Keratinocyte (primary cell): ENCODE measurements around the gene IRF9. TPM values are rescaled to one million over a fixed set of nuclear protein-coding genes. Genes with fewer than 3 reads are reported as not detected.
A peak's percentile ranks its signal among the peaks of the same experiment; 100 is the strongest.

ENCODE experiments used
- DNase-seq: peaks from one replicate; pipeline ENCODE4 v3.0.0-alpha.2; 2011; ENCODE audit warnings: low read depth, missing footprints, low spot score
- FAIRE-seq: peaks from 2 replicates; lab custom pipeline; 2011; peaks lifted over from hg19 to GRCh38; lab: Jason Lieb, UNC
- H2AFZ ChIP-seq: 2 replicates; pipeline ENCODE4 v1.6.0; 2012; ENCODE audit warnings: low read length, control low read depth, inconsistent platforms; ENCODE audit not compliant: control insufficient read depth
- H3K27ac ChIP-seq: 2 replicates; pipeline ENCODE4 v1.5.1; 2011; ENCODE audit warnings: low read length; ENCODE audit not compliant: control insufficient read depth, insufficient read depth
- H3K27me3 ChIP-seq: 3 replicates; pipeline ENCODE4 v1.6.0; 2011; ENCODE audit warnings: low read length; ENCODE audit not compliant: control insufficient read depth, insufficient read depth; ENCODE audit errors: extremely low read depth
- H3K36me3 ChIP-seq, 2 experiments: 2 replicates in 1 of 2; 3 replicates in 1 of 2; pipeline ENCODE4 v1.5.1; 2011; ENCODE audit warnings: low read length in 2 of 2, mild to moderate bottlenecking in 1 of 2; ENCODE audit not compliant: control insufficient read depth in 2 of 2, insufficient read depth in 2 of 2; ENCODE audit errors: extremely low read depth in 1 of 2
- H3K4me1 ChIP-seq: 3 replicates; pipeline ENCODE4 v1.5.1; 2011; ENCODE audit warnings: low read length; ENCODE audit not compliant: control insufficient read depth, insufficient read depth; ENCODE audit errors: extremely low read depth
- H3K4me2 ChIP-seq: 3 replicates; pipeline ENCODE4 v1.6.0; 2011; ENCODE audit warnings: low read depth, low read length; ENCODE audit not compliant: control insufficient read depth, insufficient read depth; ENCODE audit errors: extremely low read depth
- H3K4me3 ChIP-seq, 3 experiments: fragments of 200-600 bp in 1 of 3; sonication (generic) in 1 of 3; 2 replicates in 2 of 3; 3 replicates in 1 of 3; pipeline ENCODE4 v1.5.1; 2011 to 2016; ENCODE audit warnings: low read length in 3 of 3, mild to moderate bottlenecking in 3 of 3, control low read depth in 2 of 3, inconsistent platforms in 1 of 3, low read depth in 1 of 3, mixed read lengths in 1 of 3, mixed run types in 1 of 3, moderate library complexity in 1 of 3; ENCODE audit not compliant: control insufficient read depth in 2 of 3, insufficient read depth in 2 of 3; ENCODE audit errors: extremely low read depth in 1 of 3
- H3K79me2 ChIP-seq: 2 replicates; pipeline ENCODE4 v1.6.0; 2012; ENCODE audit warnings: low read length; ENCODE audit not compliant: control insufficient read depth, insufficient read depth
- H3K9ac ChIP-seq: 3 replicates; pipeline ENCODE4 v1.6.0; 2011; ENCODE audit warnings: low read length; ENCODE audit not compliant: control insufficient read depth, insufficient read depth; ENCODE audit errors: extremely low read depth
- H3K9me1 ChIP-seq: 3 replicates; pipeline ENCODE4 v1.6.0; 2011; ENCODE audit warnings: low read length; ENCODE audit not compliant: control insufficient read depth, insufficient read depth; ENCODE audit errors: extremely low read depth
- H3K9me3 ChIP-seq: 2 replicates; pipeline ENCODE4 v1.5.1; 2012; ENCODE audit warnings: low read depth, low read length; ENCODE audit not compliant: control insufficient read depth
- H4K20me1 ChIP-seq: 3 replicates; pipeline ENCODE4 v1.6.0; 2011; ENCODE audit warnings: low read length; ENCODE audit not compliant: control insufficient read depth, insufficient read depth; ENCODE audit errors: extremely low read depth
- CTCF ChIP-seq, 3 experiments: IDR thresholded peaks in 1 of 3; conservative IDR thresholded peaks in 1 of 3; optimal IDR thresholded peaks in 1 of 3; 2 replicates in 2 of 3; 3 replicates in 1 of 3; pipeline versions ENCODE3 to v1.5.1; 2011; ENCODE audit warnings: low read length in 3 of 3, mild to moderate bottlenecking in 3 of 3, moderate library complexity in 2 of 3, control low read depth in 1 of 3, inconsistent platforms in 1 of 3; ENCODE audit not compliant: insufficient read depth in 2 of 3; ENCODE audit errors: extremely low read depth in 1 of 3
- EZH2 ChIP-seq: IDR thresholded peaks from one replicate; pipeline ENCODE4 v1.6.1; 2012; ENCODE audit warnings: inconsistent platforms, mild to moderate bottlenecking, low read length, moderate library complexity
- dilution Hi-C: fragments of 300-500 bp; cut with MboI; formaldehyde crosslinking; loops from one replicate; pipeline ENCODE4 v1.7.0; 2020; ENCODE audit warnings: low sequenced_read_pairs; ENCODE audit not compliant: extremely low pct_ligation_motif_present
- polyA plus RNA-seq, 5 experiments: library from polyadenylated mRNA; depleted of rRNA in 3 of 5; stranded (reverse) in 3 of 5; stranded (forward) in 1 of 5; unstranded in 1 of 5; fragments of >200 nt; gene quantifications; 1 replicate in 1 of 5; 2 replicates in 3 of 5; 3 replicates in 1 of 5; pipeline versions ENCODE4 v1.2.1 to v1.2.3, GENCODE V29; 2011 to 2012; ENCODE audit warnings: missing spikeins in 2 of 5, low read depth in 1 of 5, low replicate concordance in 1 of 5

Gene IRF9
- polyA plus RNA-seq, 1 donor (not counting 4 experiments of a cell fraction or from before 2014, with no cell fraction given), result 117 TPM

GRCh38 chr14:24113801-24114531 is 47.1 kb upstream of the IRF9 start:
- H3K4me2 ChIP-seq, result peak overlapping the region; percentile 71

GRCh38 chr14:24114532-24115421 is 46.3 kb upstream of the IRF9 start, which contains the start of the genes DCAF11 and NRL:
Gene DCAF11 (plus strand): TSS chr14:24114777. CDS start chr14:24115595, 818 bp downstream.
Gene NRL (minus strand): TSS chr14:24114949. CDS start chr14:24082848, 32,101 bp downstream.
- Histone ChIP-seq H3K4me3 (peak within 1 kb of the TSS; percentile 68 to 84 (median 74)), H3K9me3 (no peaks in the 10 kb centered on the region), H3K9me1 (no peaks in the 10 kb centered on the region), H4K20me1 (no peaks in the 10 kb centered on the region), H3K27ac (peak within 1 kb of the TSS; percentile 97), H3K36me3 (peaks cover 12 to 23% of the 10 kb centered on the region in 2 experiments), H3K27me3 (no peaks in the 10 kb centered on the region), H2AFZ (peak within 1 kb of the TSS; percentile 87), H3K9ac (peak within 1 kb of the TSS; percentile 90), H3K4me1 (peaks cover 15% of the 10 kb centered on the region), H3K4me2 (peak within 1 kb of the TSS; percentile 71), H3K79me2 (no peaks in the 10 kb centered on the region)
- TF ChIP-seq CTCF (optimal IDR thresholded peaks at IDR 0.05 in 1 of 3, IDR thresholded peaks at IDR 0.05 in 1 of 3, conservative IDR thresholded peaks at IDR 0.05 in 1 of 3; ENCODE audit: extremely low read depth in 1 of 3, insufficient read depth in 2 of 3, low read length in 3 of 3), result no peak
- TF ChIP-seq EZH2, result no peak
- peak; percentile 98 for DNase-seq
- peak; percentile 77 for FAIRE-seq
- dilution Hi-C loops, result no loop called here

More at GRCh38 chr14:24113801-24114531, 47.1 kb upstream of the IRF9 start:
- peak overlapping the region; percentile 90 for H3K9ac ChIP-seq
- peak overlapping the region; percentile 67 to 84 (median 68) for H3K4me3 ChIP-seq
- peaks cover 5 to 16% of the 10 kb centered on the region in 2 experiments for H3K36me3 ChIP-seq
- H3K79me2 ChIP-seq, result no peaks in the 10 kb centered on the region
- no peaks in the 10 kb centered on the region for H3K27me3 ChIP-seq
- no peak for FAIRE-seq
- H3K27ac ChIP-seq, result peak overlapping the region; percentile 97
- no peak for TF ChIP-seq EZH2
- no peaks in the 10 kb centered on the region for H3K9me3 ChIP-seq
- peak; percentile 44 for DNase-seq
- dilution Hi-C loops, result no loop called here
- peaks cover 17% of the 10 kb centered on the region for H3K4me1 ChIP-seq
- peak overlapping the region; percentile 72 for H2AFZ ChIP-seq
- H4K20me1 ChIP-seq, result no peaks in the 10 kb centered on the region
- no peaks in the 10 kb centered on the region for H3K9me1 ChIP-seq
